ENCODE data around the gene CYB561. TPM values are rescaled to one million over a fixed set of nuclear protein-coding genes. Genes with fewer than 3 reads are reported as not detected.

Gene CYB561
- total and polyA plus RNA-seq, 8 donors, result 54.0 to 79.3 (median 63.4) TPM

DNA sequence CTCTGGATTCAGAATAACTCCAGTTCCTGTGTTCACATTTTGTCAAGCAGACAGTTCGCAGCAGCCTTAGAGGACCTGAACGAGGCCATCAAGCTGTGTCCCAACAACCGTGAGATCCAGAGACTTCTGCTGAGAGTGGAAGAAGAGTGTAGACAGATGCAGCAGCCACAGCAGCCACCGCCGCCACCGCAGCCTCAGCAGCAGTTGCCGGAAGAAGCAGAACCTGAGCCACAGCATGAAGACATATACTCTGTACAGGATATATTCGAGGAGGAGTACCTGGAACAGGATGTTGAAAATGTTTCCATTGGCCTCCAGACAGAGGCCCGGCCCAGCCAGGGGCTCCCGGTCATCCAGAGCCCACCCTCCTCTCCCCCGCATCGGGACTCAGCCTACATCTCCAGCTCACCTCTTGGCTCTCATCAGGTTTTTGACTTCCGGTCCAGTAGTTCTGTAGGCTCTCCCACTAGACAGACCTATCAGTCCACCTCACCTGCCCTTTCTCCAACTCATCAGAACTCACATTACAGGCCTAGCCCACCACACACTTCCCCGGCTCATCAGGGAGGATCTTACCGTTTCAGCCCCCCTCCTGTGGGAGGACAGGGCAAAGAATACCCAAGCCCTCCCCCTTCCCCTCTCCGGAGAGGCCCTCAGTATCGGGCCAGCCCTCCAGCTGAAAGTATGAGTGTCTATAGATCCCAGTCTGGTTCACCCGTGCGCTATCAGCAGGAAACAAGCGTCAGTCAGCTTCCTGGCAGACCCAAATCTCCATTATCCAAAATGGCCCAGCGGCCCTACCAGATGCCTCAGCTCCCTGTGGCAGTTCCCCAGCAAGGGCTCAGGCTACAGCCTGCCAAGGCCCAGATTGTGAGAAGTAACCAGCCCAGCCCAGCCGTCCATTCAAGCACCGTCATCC lies 25.9 kb downstream of the CYB561 start:
- FAIRE-seq, result no peak
- H3K27me3 ChIP-seq, result no peaks in the 10 kb centered on the region
- intact Hi-C loops (cut with DNase I), result loop anchor here in 2 of 3 donors (5.0 to 10.0 kb wide), 2 partner anchors 65 to 192 kb away; no protein-coding TSS in a partner anchor
- no peak for ATAC-seq
- no peaks in the 10 kb centered on the region for H3K4me1 ChIP-seq
- no peak overlapping the region for H3K27ac ChIP-seq
- DNase-seq, result peak in 1 of 6 donors; percentile 35
- H3K9me3 ChIP-seq, result no peaks in the 10 kb centered on the region
- WGBS, 2 donors, result 85 to 89% methylated on average over 23 of the region's 23 CpGs
- peaks cover 0 to 5% (median 0%) of the 10 kb centered on the region in 3 donors for H3K36me3 ChIP-seq
- TF ChIP-seq, protein P1, sequence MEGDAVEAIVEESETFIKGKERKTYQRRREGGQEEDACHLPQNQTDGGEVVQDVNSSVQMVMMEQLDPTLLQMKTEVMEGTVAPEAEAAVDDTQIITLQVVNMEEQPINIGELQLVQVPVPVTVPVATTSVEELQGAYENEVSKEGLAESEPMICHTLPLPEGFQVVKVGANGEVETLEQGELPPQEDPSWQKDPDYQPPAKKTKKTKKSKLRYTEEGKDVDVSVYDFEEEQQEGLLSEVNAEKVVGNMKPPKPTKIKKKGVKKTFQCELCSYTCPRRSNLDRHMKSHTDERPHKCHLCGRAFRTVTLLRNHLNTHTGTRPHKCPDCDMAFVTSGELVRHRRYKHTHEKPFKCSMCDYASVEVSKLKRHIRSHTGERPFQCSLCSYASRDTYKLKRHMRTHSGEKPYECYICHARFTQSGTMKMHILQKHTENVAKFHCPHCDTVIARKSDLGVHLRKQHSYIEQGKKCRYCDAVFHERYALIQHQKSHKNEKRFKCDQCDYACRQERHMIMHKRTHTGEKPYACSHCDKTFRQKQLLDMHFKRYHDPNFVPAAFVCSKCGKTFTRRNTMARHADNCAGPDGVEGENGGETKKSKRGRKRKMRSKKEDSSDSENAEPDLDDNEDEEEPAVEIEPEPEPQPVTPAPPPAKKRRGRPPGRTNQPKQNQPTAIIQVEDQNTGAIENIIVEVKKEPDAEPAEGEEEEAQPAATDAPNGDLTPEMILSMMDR (IDR thresholded peaks at IDR 0.05), result no peak
- no peak overlapping the region for H3K4me3 ChIP-seq

DNA sequence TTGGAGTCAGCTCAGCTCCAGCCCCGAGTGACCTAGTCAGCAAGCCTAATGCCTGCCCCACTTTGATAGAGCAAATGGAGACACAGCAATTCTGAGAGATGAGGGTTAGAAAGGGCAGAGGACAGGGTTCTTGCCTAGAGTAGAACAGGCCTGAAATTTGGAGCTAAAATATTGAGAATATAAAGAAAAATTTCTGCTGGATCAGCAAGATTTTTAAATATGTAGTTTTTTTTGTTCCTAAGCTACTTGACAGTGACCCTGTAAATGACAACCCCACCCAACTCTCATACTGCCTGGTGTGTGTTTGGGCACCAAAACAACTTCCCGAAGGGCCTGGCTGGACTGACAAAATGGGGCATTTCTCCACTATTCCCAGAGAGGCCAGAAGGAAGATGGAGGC lies 26.7 kb downstream of the CYB561 start:
- H3K9me3 ChIP-seq, result no peaks in the 10 kb centered on the region
- H3K4me1 ChIP-seq, result no peaks in the 10 kb centered on the region
- no peak for ATAC-seq
- intact Hi-C loops (cut with DNase I), result no loop called here
- no peak for DNase-seq
- H3K27ac ChIP-seq, result no peak overlapping the region
- no peak for FAIRE-seq
- H3K4me3 ChIP-seq, result no peak overlapping the region
- H3K27me3 ChIP-seq, result no peaks in the 10 kb centered on the region
- peaks cover 0 to 5% (median 0%) of the 10 kb centered on the region in 3 donors for H3K36me3 ChIP-seq
- 86 to 91% methylated on average over 2 of the region's 2 CpGs for WGBS, 2 donors
- TF ChIP-seq, protein P1 (IDR thresholded peaks at IDR 0.05), result no peak

DNA sequence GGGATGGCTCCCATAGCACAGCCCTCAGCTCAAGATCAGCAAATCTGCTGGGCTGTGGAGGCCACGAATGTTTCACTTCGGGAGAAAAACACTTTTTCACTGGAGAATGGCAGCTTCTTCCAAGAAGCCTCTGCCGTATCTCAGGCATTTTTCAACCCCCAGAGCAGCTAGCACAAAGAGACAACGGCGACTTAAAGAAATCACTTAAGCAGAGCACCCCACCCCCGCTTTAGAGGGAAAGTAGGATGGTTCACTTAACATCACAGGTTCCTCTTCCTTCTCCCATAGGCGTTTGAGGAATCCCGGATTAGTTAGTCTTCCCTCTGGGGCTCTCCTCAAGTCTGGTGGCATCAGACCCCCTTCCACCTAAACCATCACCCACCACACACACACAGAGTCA lies 27.6 kb downstream of the CYB561 start:
- Histone ChIP-seq H3K27me3 (no peaks in the 10 kb centered on the region), H3K27ac (no peak overlapping the region), H3K4me1 (no peaks in the 10 kb centered on the region), H3K9me3 (no peaks in the 10 kb centered on the region), H3K4me3 (no peak overlapping the region), H3K36me3 (peaks cover 0 to 5% (median 0%) of the 10 kb centered on the region in 3 donors)
- DNase-seq (no peak), FAIRE-seq (no peak), ATAC-seq (no peak)
- TF ChIP-seq, protein P1 (IDR thresholded peaks at IDR 0.05), result no peak
- intact Hi-C loops (cut with DNase I), result no loop called here
- 84 to 88% methylated on average over 8 of the region's 8 CpGs for WGBS, 2 donors

DNA sequence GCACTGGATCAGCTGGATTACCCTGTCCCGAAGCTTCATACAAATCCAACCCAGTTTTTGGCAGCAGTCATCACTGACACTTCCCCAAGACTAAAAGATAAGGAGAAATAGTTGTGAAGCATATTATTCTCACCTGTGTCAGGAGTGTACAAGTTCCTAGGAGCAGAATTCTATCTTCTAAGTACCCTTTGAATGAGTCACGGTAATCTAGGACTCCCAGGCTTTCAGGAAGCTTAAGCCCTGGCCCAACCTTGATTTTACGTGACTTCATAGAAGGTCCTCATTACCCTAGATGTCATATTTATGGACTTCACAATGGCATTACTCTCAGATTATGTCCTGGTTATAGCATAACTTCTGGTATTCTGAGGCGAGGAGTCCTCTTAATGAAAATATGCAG lies 31.9 kb downstream of the CYB561 start:
- Histone ChIP-seq H3K27me3 (no peaks in the 10 kb centered on the region), H3K9me3 (no peaks in the 10 kb centered on the region), H3K36me3 (peaks cover 0 to 12% (median 0%) of the 10 kb centered on the region in 3 donors), H3K4me3 (no peak overlapping the region), H3K27ac (no peak overlapping the region), H3K4me1 (no peaks in the 10 kb centered on the region)
- 88 to 94% methylated on average over 4 of the region's 4 CpGs for WGBS, 2 donors
- no peak for ATAC-seq
- no peak for FAIRE-seq
- no peak for DNase-seq
- intact Hi-C loops (cut with DNase I), result loop anchor here in 1 of 3 donors (5.0 kb wide), 1 partner anchor 717 kb away; no protein-coding TSS in a partner anchor
- TF ChIP-seq, protein P1 (IDR thresholded peaks at IDR 0.05), result no peak

DNA sequence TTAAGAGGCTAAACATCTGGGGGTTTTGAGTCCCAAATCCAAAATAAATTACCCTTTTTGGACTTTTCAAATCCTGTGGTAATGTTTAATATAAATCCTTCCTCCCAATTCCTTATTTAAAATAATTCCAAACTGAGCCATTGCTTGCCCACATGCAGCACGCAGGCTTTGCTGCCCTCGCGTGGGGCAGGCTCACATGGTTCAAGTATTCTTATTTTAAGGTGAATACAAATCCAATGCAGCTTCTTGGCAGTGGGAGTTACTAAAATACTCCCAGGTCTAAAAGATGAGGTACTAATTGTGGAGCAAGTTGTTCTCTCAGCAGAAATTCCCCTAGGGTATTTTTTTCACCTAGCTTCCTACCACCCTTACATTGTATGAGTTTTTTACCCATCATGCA lies 33.0 kb downstream of the CYB561 start:
- peaks cover 0 to 12% (median 0%) of the 10 kb centered on the region in 3 donors for H3K36me3 ChIP-seq
- FAIRE-seq (no peak), ATAC-seq (no peak), DNase-seq (no peak)
- intact Hi-C loops (cut with DNase I), result loop anchor here in 1 of 3 donors (5.0 kb wide), 1 partner anchor 716 kb away; no protein-coding TSS in a partner anchor
- WGBS, 2 donors, result 95% methylated on average over 3 of the region's 3 CpGs
- H3K9me3 ChIP-seq, result no peaks in the 10 kb centered on the region
- H3K27me3 ChIP-seq, result no peaks in the 10 kb centered on the region
- H3K4me1 ChIP-seq, result no peaks in the 10 kb centered on the region
- H3K27ac ChIP-seq, result no peak overlapping the region
- TF ChIP-seq, protein P1 (IDR thresholded peaks at IDR 0.05), result no peak
- H3K4me3 ChIP-seq, result no peak overlapping the region
